ENCODE data around the gene ATP9A.

DNA sequence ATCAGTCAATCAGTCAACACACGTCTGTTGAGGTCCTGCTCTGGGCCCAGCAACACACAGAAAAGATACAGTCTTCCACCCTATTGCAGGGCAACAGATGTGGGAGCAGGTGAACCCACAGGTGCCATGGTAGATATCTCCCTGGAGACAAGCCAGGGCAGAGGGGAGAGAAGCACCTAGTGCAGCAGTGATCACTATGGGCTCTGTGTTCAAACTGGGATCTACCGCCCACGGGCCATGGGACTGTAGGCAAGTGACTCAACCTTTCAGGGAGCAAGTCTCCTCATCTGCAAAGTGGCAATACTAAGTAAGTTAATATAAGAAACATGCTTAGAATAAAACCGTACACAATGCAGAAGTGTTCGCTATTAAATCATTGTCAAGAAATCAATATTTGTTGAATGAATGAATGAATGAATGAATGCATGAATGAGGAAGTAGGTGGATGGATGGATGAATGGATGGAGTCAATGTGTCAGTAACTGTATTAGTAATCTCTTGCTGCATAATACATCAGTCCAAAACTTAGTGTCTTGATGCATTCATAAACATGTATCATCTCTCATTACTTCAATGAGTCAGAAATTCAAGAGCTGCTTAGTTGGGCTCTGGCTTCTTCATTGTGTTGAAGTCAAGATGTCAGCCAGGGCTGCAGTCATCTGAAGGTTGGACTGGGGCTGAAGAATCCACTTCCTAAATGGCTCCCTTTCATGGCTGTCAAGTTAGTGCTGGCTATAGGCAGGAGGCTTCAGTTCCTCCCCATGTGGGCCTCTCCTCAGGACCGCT, 193.7 kb downstream of the ATP9A start:
- TF ChIP-seq POLR2AphosphoS5 (IDR thresholded peaks at IDR 0.05; ENCODE audit: borderline replicate concordance, low read depth, low read length) (no peak), EZH2 (IDR thresholded peaks at IDR 0.05) (no peak), FOXP2 (optimal IDR thresholded peaks at IDR 0.05; ENCODE audit: control extremely low read depth, extremely low read length, insufficient read depth) (no peak)

Measured in SK-N-MC (cell line).